Measurements from ENCODE around the gene ELK1.
"Not testable (repeated sequence)": the region's sequence is repeated elsewhere in the genome, so short reads cannot be mapped to it uniquely, and the experiment has no call there.

ELK1 gene, protein sequence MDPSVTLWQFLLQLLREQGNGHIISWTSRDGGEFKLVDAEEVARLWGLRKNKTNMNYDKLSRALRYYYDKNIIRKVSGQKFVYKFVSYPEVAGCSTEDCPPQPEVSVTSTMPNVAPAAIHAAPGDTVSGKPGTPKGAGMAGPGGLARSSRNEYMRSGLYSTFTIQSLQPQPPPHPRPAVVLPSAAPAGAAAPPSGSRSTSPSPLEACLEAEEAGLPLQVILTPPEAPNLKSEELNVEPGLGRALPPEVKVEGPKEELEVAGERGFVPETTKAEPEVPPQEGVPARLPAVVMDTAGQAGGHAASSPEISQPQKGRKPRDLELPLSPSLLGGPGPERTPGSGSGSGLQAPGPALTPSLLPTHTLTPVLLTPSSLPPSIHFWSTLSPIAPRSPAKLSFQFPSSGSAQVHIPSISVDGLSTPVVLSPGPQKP

DNA sequence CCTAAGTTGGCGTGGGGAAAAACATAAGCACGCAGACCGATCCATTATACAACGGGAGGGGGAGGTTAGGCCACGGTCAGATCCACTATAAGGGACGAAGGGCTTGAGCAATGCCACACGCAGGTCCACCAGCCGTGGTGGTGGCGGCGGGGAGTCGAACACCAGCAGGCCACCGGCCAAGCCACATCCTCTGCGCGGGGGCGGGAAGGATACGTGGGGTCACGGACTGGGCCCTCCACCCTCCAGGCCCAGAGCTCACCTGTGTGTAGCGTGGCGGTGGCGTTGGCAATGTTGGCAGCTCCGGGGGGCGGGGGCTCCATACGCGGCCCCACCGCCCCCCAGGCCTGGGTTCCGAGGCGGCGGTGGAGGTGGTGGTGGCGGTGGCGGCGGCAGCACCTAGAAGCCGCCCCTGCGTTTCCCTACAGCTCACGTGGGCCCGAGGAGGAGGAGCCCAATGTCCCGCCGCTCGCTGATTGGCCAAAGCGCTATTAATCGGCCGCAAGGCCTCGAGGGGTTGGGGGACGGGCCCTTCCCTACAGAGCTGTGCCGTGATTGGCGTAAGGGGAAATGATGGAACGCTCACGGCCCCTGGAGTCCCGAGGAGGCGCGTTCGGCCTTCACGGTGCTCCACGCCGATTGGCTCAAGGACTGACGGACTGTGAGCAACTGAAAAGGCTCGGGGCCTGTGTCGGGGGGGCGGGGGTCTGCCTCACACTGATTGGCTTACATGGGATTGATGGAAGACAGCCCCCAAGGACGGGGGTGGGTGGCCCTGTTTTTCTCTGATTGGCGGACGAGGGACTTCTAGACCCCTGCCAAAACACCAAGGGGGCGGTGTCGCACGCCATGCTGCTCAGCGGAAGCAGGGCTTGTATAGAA, at the start of gene ELK1:
ELK1 (minus strand) TSS at position 400 of the 879 bp plus-strand sequence. CDS start 9,122 bp downstream, outside the sequence.
- peak; percentile 89 for DNase-seq

- DNase-seq: no peak
Observed at GRCh38 chrX:47697181-47697580, 46.8 kb upstream of the ELK1 start.

GRCh38 chrX:47690175-47690574, 39.8 kb upstream of the ELK1 start:
- no peak for DNase-seq

DNA sequence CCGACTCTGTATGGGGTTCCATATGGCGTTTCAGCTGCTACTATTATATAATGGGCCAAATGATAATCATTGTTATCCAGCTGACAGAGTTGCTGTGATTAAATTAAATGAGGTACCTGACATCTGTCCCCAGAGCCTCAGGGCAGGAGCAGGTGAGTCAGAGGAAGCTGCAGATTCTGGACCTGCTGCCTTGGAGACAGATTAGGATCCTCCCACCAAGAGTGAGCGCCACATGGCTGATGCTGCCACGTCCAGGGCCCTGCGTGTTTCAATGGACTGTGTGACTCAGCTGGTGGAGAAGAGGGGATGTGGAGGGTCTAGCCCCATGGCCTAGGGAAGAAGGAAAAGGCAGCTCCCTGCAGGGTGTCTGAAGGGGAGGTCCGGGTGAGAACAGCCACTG, 36.9 kb upstream of the ELK1 start:
- DNase-seq: no peak

DNA sequence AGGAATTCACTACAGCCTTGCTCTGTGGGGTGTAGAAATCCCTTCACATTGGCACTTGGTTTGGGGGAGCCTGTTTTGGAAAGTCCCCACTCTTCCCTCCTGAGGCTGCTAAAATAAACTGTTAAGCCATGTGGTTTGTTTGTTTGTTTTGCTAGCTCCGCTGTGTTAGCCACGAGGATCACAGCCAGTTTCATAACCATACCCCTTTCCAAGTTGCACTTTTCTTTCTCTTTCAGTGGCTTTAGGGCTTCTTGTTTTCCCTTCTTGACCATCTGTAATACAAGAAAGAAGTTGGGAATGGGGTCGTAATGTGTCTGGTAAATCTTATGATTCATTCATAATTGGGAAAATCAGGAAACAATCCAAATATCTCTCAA, 33.5 kb upstream of the ELK1 start:
- DNase-seq: no peak

GRCh38 chrX:47683184-47683828, 32.9 kb upstream of the ELK1 start:
- DNase-seq: no peak

DNA sequence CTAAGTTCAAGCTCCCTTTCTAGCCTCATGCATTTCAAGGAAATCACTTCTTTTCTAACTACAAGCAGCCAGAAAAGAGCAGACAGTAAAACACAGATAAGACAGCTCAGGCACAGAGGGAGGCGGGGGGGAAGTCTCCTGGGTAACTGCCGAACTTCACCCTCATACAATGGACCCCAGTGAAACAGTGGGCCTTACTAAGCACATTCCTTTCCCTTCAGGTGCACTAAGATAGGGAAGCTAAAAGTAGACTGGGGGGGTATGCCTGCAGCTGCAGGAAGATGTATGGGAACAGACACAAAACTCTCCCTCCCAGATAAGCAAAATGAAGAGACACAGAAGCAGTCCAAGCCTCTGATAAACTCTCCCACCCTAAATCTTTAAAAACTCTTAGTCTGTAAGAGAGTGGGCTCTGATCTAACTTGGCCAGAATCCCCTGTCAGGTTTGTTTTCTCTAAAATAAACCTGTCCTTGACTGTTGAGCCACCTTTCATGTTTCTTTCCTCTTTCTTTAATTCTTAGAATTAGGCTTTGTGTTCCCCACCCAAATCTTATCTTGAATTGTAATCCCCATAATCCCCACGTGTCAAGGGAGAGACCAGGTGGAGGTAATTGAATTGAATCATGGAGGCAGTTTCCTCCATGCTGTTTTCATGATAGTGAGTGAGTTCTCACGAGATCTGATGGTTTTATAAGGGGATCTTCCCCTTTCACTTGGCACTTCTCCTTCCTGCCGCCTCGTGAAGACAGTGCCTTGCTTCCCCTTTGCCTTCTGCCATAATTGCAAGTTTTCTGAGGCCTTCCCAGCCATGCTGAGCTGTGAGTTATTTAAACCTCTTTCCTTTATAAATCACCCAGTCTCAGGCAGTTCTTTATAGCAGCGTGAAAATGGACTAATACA, 25.8 kb upstream of the ELK1 start:
- not testable (repeated sequence) for DNase-seq

- DNase-seq: no peak
Observed at GRCh38 chrX:47674776-47675175, 24.4 kb upstream of the ELK1 start.

DNA sequence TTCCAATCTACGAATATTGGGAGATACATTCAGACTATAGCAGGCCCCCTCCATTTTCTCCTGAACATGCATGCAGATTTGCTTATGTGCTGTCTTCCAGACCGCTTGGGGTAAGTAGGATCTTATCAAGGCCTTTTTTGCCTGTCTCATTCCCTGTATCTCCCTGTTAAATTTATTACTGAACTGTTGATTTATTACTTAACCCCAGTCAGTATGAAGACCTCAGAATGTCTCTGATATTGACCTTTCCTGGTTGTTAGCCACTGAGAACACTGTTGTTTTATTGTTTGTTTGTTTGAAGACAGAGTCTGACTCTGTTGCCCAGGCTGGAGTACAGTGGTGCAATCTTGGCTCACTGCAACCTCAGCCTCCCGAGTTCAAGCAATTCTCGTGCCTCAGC, 15.4 kb upstream of the ELK1 start:
- not testable (repeated sequence) for DNase-seq

GRCh38 chrX:47664737-47665136, 14.4 kb upstream of the ELK1 start:
- no peak for DNase-seq

DNA sequence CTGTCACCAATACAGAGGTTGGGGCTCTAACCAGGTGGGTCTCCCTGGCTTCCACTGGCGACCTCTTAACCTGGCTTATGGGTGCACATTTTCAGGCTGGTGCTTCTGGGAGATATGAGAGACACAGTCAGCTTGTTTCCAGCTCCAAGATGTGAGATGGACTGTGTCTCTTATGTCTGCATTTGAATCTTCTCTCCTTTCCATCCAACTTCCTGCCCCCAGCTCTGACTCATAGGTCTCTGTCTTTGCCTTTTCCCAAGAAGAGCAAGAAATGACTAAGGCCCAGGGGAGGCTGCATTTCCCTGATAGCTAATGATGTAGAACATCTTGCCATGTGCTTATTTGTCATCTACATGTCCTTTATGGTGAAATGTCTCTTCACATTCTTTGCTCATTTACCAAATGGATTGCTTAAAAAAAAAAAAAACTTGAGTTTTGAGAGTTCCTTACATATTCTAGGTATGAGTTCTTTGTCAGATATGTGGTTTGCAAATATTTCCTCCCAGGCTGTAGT, 11.8 kb upstream of the ELK1 start:
- DNase-seq: peak; percentile 53

DNA sequence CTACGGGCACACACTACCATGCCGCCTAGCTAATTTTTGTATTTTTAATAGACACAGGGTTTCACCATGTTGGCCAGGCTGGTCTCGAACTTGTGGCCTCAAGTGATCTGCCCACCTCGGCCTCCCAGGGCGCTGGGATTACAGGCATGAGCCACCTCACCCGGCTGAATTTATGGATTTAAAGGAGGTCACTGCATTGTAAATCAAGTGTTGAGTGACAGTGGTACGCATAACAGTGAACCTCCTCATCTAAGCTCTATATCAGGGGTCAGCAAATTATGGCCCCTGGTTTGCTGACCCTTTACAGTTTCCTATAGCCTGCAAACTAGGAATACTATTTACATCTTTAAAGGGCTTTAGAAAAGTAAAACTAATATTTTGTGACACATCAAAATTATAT, 11.2 kb upstream of the ELK1 start:
- DNase-seq: no peak

DNA sequence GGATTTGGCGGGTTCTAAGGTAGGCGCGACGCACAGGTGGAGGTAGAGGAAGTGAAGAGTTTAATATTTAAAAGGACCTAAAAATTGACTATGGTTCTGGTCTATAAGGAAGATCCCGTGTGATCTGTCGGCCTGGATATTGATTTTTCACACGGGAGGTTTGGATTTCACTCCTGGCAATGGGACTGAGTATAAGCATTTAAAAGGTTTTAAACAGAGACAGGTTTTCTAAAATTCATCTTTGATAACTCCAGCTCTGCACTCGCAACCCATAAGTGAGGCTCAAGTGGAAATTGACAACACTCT, 9.0 kb upstream of the ELK1 start:
- no peak for DNase-seq

DNA sequence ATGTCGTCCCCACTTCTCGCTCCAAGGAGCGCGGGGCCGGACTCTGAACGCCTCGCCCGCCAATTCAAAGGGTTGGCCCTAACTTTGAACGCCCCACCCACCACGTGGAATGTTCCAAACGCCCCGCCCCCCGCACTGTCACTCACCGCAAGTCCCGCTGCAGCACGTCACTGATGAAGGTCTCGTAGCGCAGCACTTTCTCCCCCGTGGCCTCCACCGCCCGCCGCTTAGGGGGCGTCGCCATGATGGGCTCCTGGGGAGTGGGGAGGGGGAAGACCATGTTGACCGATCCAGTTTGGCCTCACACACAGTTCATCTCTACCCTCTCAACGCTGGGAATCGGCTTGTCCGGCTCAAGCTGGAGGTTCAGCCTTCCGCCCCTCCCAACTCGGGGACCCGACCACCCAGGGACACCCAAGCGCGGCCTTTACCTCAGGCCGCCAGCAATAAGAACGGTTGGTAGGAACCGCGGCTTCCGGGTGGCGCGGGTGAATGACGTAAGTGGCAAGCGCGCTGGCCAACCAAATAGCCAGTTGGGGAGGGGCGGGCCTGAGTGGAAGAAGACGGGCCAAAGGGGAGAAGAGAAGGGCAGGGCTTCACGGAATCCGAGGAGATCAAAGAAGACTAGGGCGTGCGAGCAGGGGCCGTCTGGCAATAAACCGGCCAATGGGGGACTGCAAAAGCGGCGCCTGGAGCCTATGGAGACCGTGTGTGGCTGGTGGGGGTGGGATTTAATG, 8.5 kb upstream of the ELK1 start, which contains the start of gene UXT:
UXT (minus strand) TSS at position 497 of the 737 bp plus-strand sequence; CDS start at position 244, 253 bp downstream.
- DNase-seq: peak; percentile 92

DNA sequence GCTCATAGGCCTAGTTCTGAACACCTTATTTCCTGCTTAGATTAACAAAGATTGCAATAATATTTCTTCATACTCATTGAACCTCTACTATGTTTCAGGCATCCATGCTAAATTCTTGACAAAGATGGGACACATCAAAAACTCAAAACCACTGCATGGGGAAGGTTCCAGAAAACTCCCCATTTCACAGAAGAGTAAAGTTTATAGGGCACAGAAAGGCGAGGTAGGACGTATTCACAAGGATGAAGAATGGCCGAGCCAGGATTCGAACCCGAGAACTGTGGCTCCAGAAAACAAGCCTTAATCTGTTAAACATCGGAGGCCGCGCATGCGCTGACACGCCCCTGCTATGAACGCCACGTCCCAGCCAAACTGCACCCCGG, 7.9 kb upstream of the ELK1 start:
- no peak for DNase-seq

DNA sequence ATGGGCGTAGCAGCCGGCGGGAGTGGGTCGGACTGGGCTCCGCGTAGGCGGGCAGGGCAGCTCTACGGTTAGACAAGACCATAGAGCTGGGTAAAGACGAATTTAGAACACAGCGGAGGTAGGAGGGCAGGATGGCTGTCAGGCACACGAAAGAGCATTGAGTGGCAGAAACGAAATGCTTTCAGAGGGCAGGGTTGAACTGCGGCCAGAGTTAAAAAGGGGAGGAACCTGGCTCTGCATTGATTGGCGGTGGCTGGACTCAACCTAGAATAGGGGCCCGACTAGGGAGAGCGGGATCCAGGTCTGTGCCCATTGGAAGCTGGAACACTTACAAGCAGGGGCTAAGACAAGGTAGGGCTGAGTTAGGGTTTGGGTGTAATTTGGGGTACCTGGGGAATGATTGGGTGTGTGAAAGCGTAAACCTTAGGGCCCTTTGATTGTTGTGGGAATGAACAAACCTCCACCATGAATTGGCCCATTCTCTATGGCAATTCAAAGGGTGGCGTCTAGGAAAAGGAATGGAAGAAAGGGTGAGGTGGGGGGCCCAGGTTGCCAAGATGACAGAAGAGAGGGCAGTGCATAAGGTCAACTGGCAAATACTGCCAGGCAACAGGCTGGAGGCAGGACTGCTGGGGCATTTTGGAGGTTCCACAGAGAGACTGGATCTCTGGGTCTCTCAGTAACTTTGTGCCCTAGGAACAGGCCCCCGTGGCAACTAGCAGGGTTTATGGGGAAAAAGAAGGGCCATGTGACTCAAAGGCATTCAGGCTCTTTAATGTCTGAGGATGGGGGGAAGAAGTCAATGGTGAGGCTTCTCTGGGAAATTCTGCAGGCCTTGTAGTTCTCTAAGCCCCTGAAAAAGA, 911 bp upstream of the ELK1 start:
- DNase-seq: no peak

- no peak for DNase-seq
Observed at GRCh38 chrX:47649781-47650163, 591 bp downstream of the ELK1 start.

GRCh38 chrX:47649271-47649670, 1.1 kb downstream of the ELK1 start:
- no peak for DNase-seq

GRCh38 chrX:47648376-47648775, 2.0 kb downstream of the ELK1 start:
- DNase-seq: no peak

GRCh38 chrX:47646636-47647035, 3.7 kb downstream of the ELK1 start:
- DNase-seq: no peak

DNA sequence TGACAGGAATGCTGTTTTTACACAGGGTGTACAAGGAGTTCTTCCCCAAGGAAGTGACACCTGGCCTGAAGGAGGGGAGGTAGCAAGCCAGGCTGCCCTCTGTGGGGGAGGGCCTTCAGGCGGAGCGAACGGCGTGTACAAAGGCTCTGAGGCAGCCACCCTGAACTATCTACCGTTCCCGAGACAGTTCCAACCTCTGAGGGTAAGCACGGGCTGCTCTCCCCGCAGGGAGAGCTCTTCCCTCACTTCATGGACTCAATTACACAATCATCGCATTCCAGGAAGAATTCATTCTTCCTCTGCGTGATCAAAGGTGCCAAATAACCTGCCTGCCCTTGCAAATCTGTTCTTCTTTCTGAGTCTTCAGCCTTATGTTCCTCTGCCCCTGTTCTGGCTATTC, 4.8 kb downstream of the ELK1 start:
- DNase-seq: no peak

Measured in activated naive CD4-positive, alpha-beta T cell treated with Interleukin-2 at 50 U/mL for 16 hours (primary cell).